Memory B cell (primary cell): Measurements from ENCODE around the gene PPL.
A peak's percentile ranks its signal among the peaks of the same experiment; 100 is the strongest.

Source experiments
- ATAC-seq: fragments of 150-1000 bp; cut with Tn5 transposase; 2 replicates; pipeline ENCODE4 v1.10.0; 2021; ENCODE audit warnings: low read depth, mild to moderate bottlenecking, moderate library complexity
- DNase-seq, 2 donors: peaks; one replicate each; pipeline ENCODE4 v3.0.0; 2022; ENCODE audit warnings: low spot score in 2 of 2
- H3K27ac Mint-ChIP-seq: one replicate; pipeline ENCODE4 v1.8.0; 2022; ENCODE audit warnings: mild to moderate bottlenecking, moderate library complexity, mixed read lengths
- H3K27me3 Mint-ChIP-seq: one replicate; pipeline ENCODE4 v1.8.0; 2022; ENCODE audit warnings: mixed read lengths
- H3K36me3 Mint-ChIP-seq: one replicate; pipeline ENCODE4 v1.8.0; 2022; ENCODE audit warnings: mild to moderate bottlenecking, mixed read lengths
- H3K4me1 Mint-ChIP-seq: one replicate; pipeline ENCODE4 v1.8.0; 2022; ENCODE audit warnings: mixed read lengths
- H3K4me3 Mint-ChIP-seq: one replicate; pipeline ENCODE4 v1.8.0; 2022; ENCODE audit warnings: mild to moderate bottlenecking, moderate library complexity, mixed read lengths
- H3K9me3 Mint-ChIP-seq: one replicate; pipeline ENCODE4 v1.8.0; 2022; ENCODE audit warnings: mixed read lengths

The PPL gene

GRCh38 chr16:4884972-4885874 lies 51.7 kb downstream of the PPL start:
- Mint-ChIP-seq H3K27ac (peak overlapping the region; percentile 51), H3K27me3 (no peaks in the 10 kb centered on the region), H3K4me3 (no peak overlapping the region), H3K9me3 (no peaks in the 10 kb centered on the region), H3K4me1 (no peaks in the 10 kb centered on the region), H3K36me3 (peaks cover 43% of the 10 kb centered on the region)
- DNase-seq (no peak), ATAC-seq (no peak)

GRCh38 chr16:4884209-4884608 lies 52.7 kb downstream of the PPL start:
- DNase-seq (no peak), ATAC-seq (no peak)
- no peaks in the 10 kb centered on the region for H3K9me3 Mint-ChIP-seq
- H3K27ac Mint-ChIP-seq, result no peak overlapping the region
- no peaks in the 10 kb centered on the region for H3K4me1 Mint-ChIP-seq
- H3K4me3 Mint-ChIP-seq, result no peak overlapping the region
- no peaks in the 10 kb centered on the region for H3K27me3 Mint-ChIP-seq
- peaks cover 46% of the 10 kb centered on the region for H3K36me3 Mint-ChIP-seq

- H3K4me1 Mint-ChIP-seq, result no peaks in the 10 kb centered on the region
- H3K36me3 Mint-ChIP-seq, result peaks cover 50% of the 10 kb centered on the region
Observed at GRCh38 chr16:4883501-4883900, 53.4 kb downstream of the PPL start.

GRCh38 chr16:4882633-4883285 lies 54.2 kb downstream of the PPL start:
- Mint-ChIP-seq H3K4me3 (no peak overlapping the region), H3K9me3 (no peaks in the 10 kb centered on the region), H3K36me3 (peaks cover 50% of the 10 kb centered on the region), H3K4me1 (no peaks in the 10 kb centered on the region), H3K27me3 (no peaks in the 10 kb centered on the region), H3K27ac (no peak overlapping the region)
- DNase-seq (no peak), ATAC-seq (no peak)

More at GRCh38 chr16:4883501-4883900, 53.4 kb downstream of the PPL start:
- H3K4me3 Mint-ChIP-seq, result no peak overlapping the region
- DNase-seq (no peak), ATAC-seq (no peak)
- no peaks in the 10 kb centered on the region for H3K9me3 Mint-ChIP-seq
- no peak overlapping the region for H3K27ac Mint-ChIP-seq
- no peaks in the 10 kb centered on the region for H3K27me3 Mint-ChIP-seq

- H3K4me3 Mint-ChIP-seq, result no peak overlapping the region
- no peak for ATAC-seq
- peaks cover 50% of the 10 kb centered on the region for H3K36me3 Mint-ChIP-seq
- no peak for DNase-seq
- H3K27ac Mint-ChIP-seq, result no peak overlapping the region
- H3K4me1 Mint-ChIP-seq, result no peaks in the 10 kb centered on the region
- H3K9me3 Mint-ChIP-seq, result no peaks in the 10 kb centered on the region
- no peaks in the 10 kb centered on the region for H3K27me3 Mint-ChIP-seq
Observed at GRCh38 chr16:4882000-4882632, 54.8 kb downstream of the PPL start.

- DNase-seq (no peak), ATAC-seq (no peak)
- Mint-ChIP-seq H3K27ac (no peak overlapping the region), H3K4me1 (no peaks in the 10 kb centered on the region), H3K27me3 (no peaks in the 10 kb centered on the region), H3K36me3 (peaks cover 45% of the 10 kb centered on the region), H3K9me3 (no peaks in the 10 kb centered on the region), H3K4me3 (no peak overlapping the region)
Observed at GRCh38 chr16:4880006-4880580, 56.9 kb downstream of the PPL start.

GRCh38 chr16:4879049-4879448 lies 57.9 kb downstream of the PPL start:
- no peaks in the 10 kb centered on the region for H3K4me1 Mint-ChIP-seq
- H3K4me3 Mint-ChIP-seq, result no peak overlapping the region
- ATAC-seq (no peak), DNase-seq (no peak)
- peaks cover 41% of the 10 kb centered on the region for H3K36me3 Mint-ChIP-seq
- no peaks in the 10 kb centered on the region for H3K9me3 Mint-ChIP-seq
- no peak overlapping the region for H3K27ac Mint-ChIP-seq
- no peaks in the 10 kb centered on the region for H3K27me3 Mint-ChIP-seq

GRCh38 chr16:4877380-4877685 lies 59.6 kb downstream of the PPL start:
- DNase-seq (no peak), ATAC-seq (no peak)
- H3K36me3 Mint-ChIP-seq, result peaks cover 36% of the 10 kb centered on the region
- no peaks in the 10 kb centered on the region for H3K4me1 Mint-ChIP-seq
- no peak overlapping the region for H3K4me3 Mint-ChIP-seq
- H3K27ac Mint-ChIP-seq, result no peak overlapping the region
- no peaks in the 10 kb centered on the region for H3K9me3 Mint-ChIP-seq
- H3K27me3 Mint-ChIP-seq, result no peaks in the 10 kb centered on the region

- no peak overlapping the region for H3K27ac Mint-ChIP-seq
- DNase-seq, result no peak
Observed at GRCh38 chr16:4876646-4877379, 60.1 kb downstream of the PPL start.

GRCh38 chr16:4874666-4875065 lies 62.3 kb downstream of the PPL start:
- no peaks in the 10 kb centered on the region for H3K4me1 Mint-ChIP-seq
- ATAC-seq (no peak), DNase-seq (no peak)
- peaks cover 33% of the 10 kb centered on the region for H3K36me3 Mint-ChIP-seq
- peak overlapping the region; percentile 5 for H3K27ac Mint-ChIP-seq
- no peaks in the 10 kb centered on the region for H3K9me3 Mint-ChIP-seq
- H3K27me3 Mint-ChIP-seq, result no peaks in the 10 kb centered on the region
- H3K4me3 Mint-ChIP-seq, result no peak overlapping the region

More at GRCh38 chr16:4876646-4877379, 60.1 kb downstream of the PPL start:
- Mint-ChIP-seq H3K4me1 (no peaks in the 10 kb centered on the region), H3K4me3 (no peak overlapping the region), H3K9me3 (no peaks in the 10 kb centered on the region), H3K27me3 (no peaks in the 10 kb centered on the region), H3K36me3 (peaks cover 36% of the 10 kb centered on the region)
- ATAC-seq, result no peak

GRCh38 chr16:4873091-4873490 lies 63.9 kb downstream of the PPL start:
- Mint-ChIP-seq H3K27ac (no peak overlapping the region), H3K4me3 (no peak overlapping the region), H3K27me3 (no peaks in the 10 kb centered on the region), H3K4me1 (peaks cover under 1% of the 10 kb centered on the region), H3K9me3 (no peaks in the 10 kb centered on the region), H3K36me3 (peaks cover 37% of the 10 kb centered on the region)
- ATAC-seq (no peak), DNase-seq (no peak)

- Mint-ChIP-seq H3K4me3 (no peak overlapping the region), H3K27ac (no peak overlapping the region), H3K36me3 (peaks cover 39% of the 10 kb centered on the region), H3K9me3 (no peaks in the 10 kb centered on the region), H3K4me1 (peaks cover 7% of the 10 kb centered on the region), H3K27me3 (no peaks in the 10 kb centered on the region)
- no peak for DNase-seq
- ATAC-seq, result no peak
Observed at GRCh38 chr16:4871071-4871470, 65.9 kb downstream of the PPL start.

GRCh38 chr16:4870138-4870671 lies 66.7 kb downstream of the PPL start:
- no peak overlapping the region for H3K27ac Mint-ChIP-seq
- H3K36me3 Mint-ChIP-seq, result peaks cover 34% of the 10 kb centered on the region
- ATAC-seq, result no peak
- H3K27me3 Mint-ChIP-seq, result no peaks in the 10 kb centered on the region
- peaks cover 7% of the 10 kb centered on the region for H3K4me1 Mint-ChIP-seq
- no peaks in the 10 kb centered on the region for H3K9me3 Mint-ChIP-seq
- no peak for DNase-seq
- H3K4me3 Mint-ChIP-seq, result no peak overlapping the region
